Astrocyte (in vitro differentiated cells and primary cell): ENCODE data around the gene TRIP13.

Experiments used
- EZH2 ChIP-seq: IDR thresholded peaks from 2 replicates; pipeline ENCODE4 v1.6.1; 2012; ENCODE audit warnings: mild to moderate bottlenecking, low read length, inconsistent platforms; ENCODE audit not compliant: insufficient read depth
- TF ChIP-seq, protein P1 (sequence below): IDR thresholded peaks from 2 replicates; pipeline ENCODE4 v1.5.1; 2011; ENCODE audit warnings: low read depth, mild to moderate bottlenecking, inconsistent platforms, low read length, moderate library complexity; ENCODE audit not compliant: insufficient read depth

- TF ChIP-seq, protein P1, sequence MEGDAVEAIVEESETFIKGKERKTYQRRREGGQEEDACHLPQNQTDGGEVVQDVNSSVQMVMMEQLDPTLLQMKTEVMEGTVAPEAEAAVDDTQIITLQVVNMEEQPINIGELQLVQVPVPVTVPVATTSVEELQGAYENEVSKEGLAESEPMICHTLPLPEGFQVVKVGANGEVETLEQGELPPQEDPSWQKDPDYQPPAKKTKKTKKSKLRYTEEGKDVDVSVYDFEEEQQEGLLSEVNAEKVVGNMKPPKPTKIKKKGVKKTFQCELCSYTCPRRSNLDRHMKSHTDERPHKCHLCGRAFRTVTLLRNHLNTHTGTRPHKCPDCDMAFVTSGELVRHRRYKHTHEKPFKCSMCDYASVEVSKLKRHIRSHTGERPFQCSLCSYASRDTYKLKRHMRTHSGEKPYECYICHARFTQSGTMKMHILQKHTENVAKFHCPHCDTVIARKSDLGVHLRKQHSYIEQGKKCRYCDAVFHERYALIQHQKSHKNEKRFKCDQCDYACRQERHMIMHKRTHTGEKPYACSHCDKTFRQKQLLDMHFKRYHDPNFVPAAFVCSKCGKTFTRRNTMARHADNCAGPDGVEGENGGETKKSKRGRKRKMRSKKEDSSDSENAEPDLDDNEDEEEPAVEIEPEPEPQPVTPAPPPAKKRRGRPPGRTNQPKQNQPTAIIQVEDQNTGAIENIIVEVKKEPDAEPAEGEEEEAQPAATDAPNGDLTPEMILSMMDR = no peak
- no peak for TF ChIP-seq EZH2
These were observed 11.0 kb downstream of the TRIP13 start for GRCh38 chr5:903756-904096.
